ENCODE results near the gene TMBIM4.
A peak's percentile ranks its signal among the peaks of the same experiment; 100 is the strongest.
"Not testable (repeated sequence)": the region's sequence is repeated elsewhere in the genome, so short reads cannot be mapped to it uniquely, and the experiment has no call there.

TMBIM4 gene, protein sequence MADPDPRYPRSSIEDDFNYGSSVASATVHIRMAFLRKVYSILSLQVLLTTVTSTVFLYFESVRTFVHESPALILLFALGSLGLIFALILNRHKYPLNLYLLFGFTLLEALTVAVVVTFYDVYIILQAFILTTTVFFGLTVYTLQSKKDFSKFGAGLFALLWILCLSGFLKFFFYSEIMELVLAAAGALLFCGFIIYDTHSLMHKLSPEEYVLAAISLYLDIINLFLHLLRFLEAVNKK

DNA sequence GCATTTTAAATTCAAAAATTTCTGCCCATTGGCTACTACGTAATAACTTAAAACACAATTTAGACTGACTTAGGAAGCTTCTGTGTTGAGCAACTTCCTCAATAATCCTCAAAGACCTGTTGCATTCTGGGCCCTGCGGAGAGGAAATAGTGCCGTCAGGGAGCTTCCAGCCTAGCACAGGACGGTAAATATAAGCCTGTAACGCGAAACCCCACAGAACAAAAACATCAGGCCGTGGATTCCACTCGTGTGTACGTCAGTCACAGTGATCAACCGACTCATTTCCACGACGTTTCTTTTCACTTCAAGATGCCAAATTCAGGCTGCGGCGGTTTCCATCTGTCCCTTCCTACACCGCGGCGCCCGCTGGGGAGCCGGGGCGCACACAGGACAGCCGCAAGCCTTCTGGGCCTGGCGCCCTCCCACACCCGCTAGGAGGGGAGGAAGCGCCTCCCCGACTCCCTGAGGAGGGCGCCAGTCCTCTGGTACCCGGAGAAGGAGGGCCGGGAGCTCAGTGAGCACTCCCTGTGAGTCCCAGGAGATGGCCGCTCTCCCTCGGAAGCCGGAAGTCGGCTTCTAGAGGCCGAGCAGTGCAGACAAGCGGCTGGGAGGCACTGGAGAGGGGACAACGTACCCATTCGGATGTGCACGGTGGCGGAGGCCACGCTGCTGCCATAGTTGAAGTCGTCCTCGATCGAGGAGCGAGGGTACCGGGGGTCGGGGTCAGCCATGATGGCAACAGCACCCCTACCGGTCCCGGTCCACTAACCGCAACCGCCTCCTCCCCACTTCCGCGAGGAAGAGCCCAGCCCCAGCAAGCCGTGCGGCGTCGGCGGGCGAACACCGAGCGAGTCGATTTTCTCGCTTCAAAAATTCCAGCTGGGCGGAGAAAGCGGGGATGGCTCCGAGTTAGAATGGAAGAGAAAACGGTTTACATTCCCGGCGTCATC is at the start of gene TMBIM4:
Gene TMBIM4, minus strand, starts transcription at position 776 of the 950 bp plus-strand sequence. Its CDS starts 45 bp downstream, at position 731.
- peak; percentile 91 for DNase-seq

DNA sequence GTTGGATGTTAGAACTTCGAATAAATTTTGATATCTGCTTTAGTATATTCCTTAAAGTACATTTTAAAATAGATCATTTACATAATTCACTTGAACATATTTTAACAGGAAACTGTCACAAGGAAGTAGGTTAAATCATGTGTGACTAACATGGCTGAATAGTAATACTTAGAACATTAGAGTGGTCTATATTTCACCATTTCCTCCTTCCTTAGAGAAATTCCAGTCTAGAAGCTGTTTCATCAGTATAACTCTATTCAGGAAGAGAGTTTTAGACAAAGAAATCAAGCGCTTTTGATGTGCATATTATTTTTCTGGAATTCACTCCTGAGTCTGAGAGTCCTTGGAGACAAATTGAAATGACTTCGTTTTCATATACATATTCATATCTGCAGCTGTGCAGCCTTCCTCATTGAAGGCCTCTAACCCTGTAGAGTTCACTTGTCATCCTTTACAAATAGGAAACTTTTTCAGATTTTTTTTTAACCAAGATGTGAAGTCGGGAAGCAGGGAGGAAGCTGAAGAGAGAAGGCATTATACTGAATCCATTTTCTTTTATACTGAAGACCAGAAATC is 47.6 kb upstream of the TMBIM4 start:
- no peak for DNase-seq

DNA sequence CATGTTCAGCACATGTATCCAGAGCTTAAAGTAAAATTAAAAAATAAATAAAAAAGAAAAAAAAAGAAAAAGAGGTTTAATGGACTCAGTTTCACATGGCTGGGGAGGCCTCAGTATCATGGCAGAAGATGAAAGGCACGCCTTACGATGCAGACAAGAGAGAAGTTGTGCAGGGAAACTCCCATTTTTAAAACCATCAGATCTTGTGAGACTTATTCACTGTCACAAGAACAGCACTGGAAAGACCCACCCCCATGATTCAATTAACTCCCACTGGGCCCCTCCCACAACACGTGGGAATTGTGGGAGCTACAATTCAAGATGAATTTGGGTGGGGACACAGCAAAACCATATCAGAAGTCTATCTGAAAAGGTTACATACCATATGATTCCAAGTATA is 43.2 kb upstream of the TMBIM4 start:
- DNase-seq, result not testable (repeated sequence)

DNA sequence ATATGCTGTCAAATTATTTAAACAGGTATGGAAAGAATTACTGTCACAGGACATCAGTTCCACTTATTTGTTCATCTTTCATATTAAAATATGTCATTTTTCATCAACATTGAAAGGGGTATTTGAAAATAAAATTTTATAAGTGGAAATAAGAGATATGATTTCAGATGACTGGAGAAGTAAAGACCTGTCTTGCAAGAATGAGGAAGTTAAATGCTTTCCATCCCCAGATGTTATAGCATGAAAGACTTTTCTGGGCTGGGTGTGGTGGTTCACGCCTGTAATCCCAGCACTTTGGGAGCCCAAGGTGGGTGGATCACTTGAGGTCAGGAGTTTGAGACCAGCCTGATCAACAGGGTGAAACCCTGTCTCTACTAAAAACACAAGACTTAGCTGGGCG is 41.8 kb upstream of the TMBIM4 start:
- DNase-seq, result not testable (repeated sequence)

DNA sequence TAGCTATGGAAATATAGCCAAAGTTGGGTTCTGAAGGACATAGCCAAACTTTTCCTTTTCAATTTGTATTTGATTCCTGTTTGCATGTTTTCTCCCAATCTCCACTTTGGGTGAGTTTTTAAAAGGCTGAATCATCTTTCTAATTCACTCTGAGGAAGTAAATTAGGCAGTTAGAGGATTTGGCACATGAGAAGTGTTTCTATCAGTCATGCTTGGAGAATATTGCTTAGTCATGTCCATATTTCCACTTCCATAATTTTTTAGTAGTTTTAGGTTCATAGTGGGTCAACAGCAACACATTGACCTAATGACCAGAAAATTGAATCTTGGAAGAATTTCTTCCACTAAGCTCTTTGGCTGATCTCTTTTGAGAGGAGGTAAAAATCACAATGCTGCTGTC is 41.0 kb upstream of the TMBIM4 start:
- DNase-seq, result no peak

DNA sequence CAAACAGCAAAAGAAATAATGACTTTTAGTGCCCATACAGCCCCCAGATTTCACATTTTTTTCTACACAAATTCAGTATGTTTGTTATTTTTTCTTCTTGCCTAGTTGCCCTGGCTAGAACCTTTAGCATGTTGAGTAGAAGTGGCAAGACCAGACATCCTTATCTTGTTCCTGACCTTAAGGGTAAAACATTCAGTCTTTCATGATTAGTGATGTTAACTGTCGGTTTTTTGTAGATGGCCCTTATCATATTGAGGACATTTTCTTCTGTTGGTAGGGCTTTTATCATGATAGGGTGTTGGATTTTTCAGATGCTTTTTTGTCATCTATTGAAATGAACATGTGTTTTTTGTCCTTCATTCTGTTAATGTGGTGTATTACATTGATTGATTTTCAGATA is 36.3 kb upstream of the TMBIM4 start:
- no peak for DNase-seq

DNA sequence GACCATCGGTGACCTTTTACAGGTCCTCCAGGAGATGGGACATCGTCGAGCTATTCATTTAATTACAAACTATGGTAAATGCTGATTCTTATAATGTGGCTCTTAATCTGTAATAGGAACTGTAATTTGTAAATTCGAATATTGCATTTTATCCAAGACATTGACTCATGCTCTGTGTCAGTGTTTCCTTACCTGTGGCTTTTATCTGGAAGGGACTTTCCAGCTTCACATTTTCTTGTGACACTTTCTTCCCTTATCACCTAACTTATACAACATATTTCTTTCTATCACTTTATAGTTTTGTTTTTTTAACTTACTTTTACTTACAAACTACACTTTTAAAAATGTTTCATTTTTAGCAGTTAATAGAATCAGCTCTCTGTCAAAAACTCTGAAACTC is 34.0 kb upstream of the TMBIM4 start:
- no peak for DNase-seq

DNA sequence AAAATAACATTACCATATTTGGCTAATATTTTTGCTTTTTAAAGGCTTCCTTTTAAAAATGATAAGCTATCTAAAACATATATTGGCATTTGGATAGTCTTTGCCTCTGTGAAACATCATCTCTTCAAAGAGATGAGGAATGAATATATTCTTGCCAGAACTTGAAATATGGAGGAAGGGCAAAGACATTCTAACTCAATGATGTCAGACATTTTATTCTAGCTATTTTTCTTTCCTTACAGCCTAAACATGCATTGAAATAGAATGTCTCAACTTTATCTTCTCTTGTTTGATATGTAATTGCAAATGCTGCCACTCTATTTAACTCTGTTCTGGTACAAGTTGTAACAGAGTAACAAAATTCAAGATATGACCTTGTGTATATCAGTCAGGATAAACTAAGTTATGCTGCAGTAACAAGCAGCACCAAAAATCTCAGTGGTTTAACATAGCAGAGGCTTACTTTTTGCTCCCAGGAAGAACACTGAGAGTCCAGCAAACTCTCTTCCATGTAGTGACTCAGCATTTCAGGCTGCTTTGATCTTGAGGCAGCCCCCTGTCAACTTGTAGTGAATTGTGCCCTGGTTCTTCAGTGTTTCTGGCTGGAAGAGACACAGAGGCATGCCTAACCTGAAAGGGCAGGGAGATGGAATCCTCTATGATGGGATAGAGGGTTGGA is 30.2 kb upstream of the TMBIM4 start:
- no peak for DNase-seq

DNA sequence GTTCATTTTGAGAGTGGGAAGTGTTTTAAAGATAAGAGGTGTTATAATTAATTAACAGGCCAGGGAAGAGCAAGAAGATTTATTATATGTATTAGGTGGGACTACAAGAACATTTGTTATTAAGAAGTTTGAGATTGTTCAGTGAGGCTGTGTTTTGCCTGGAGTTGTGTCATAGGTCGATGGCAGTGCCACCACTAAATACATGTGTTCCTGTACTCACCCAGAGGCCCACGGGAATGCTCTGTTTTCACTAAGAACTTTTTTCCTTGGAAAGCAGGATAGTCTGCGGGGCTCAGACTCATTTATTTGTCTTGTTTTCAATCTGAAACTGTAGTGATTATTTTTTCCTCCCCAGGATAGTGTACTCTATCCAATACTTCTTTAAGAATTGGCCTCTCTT is 29.3 kb upstream of the TMBIM4 start:
- no peak for DNase-seq

DNA sequence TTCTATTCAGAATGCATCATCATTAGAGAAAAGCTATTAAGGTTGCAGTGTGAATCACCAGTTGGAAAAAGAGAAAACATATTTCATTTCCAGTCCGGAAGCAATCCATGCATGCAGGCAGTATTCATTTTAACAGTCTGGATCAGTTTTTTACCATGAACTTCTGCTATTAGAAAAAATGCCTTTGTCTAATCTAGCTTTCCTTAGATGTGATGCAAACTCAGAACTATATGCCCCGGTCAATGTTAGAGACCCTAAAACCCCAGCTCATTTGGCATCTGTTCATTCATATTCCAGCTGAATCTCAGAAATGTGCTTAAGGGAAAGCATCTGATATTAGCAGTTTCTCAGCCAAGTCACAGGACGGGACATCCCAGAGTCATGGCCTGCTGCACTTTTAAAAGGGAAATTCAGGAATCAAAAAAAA is 27.7 kb upstream of the TMBIM4 start:
- no peak for DNase-seq

DNA sequence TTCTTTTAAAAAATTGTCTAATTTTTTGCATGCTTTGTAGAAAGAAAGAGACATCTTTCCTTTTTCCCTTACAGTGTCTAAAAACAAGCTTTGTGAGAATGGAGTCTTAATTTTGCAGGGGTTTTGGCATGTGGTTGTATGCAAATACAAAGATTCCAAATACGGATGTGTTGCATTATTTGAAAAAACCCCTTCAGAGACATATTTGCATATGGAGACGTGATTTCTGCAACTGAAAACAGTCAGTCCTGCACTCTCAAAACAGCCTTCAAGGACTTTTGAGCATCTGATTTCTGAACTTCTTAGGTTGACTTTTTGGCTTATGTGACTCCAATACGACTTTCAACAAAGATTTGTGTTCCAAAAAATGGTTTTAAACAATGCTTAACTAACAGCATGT is 27.0 kb upstream of the TMBIM4 start:
- no peak for DNase-seq

DNA sequence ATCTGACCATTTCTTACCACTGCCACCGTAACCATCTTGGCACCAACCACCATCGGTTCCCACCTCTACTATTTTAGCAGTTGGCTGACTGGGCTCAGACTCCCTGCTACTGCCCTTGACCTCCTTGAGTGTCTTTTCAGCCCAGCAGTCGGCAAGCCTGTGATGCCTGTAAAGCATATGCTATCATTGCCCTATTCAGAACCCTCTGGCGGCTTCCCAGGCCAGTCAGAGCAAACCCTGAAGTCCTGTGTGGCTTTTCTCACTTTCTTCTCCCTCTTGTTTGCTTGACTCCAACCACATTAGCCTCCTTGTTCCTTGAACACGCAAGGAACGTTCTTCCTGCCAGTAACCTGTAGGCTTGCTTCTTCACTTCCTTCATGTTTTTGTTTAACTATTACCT is 25.4 kb upstream of the TMBIM4 start:
- DNase-seq, result no peak

DNA sequence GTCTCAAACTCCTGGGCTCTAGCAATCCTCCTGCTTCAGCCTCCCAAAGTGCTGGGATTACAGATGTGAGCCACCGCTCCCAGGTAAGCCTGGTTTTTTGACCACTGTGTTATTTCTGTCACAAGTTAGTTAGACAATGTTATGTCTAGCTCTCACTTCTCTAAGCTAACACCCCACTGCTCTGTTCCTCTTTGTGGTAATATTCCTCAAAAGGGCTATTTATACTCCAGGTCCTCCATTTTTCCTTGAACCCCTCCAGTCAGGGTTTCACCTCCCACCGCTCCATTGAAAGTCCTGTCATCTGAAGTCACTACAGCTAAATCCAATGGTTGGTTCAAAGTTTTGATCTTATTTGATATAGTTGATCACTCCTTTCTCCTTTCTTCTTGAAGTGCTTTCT is 24.3 kb upstream of the TMBIM4 start:
- DNase-seq, result no peak

DNA sequence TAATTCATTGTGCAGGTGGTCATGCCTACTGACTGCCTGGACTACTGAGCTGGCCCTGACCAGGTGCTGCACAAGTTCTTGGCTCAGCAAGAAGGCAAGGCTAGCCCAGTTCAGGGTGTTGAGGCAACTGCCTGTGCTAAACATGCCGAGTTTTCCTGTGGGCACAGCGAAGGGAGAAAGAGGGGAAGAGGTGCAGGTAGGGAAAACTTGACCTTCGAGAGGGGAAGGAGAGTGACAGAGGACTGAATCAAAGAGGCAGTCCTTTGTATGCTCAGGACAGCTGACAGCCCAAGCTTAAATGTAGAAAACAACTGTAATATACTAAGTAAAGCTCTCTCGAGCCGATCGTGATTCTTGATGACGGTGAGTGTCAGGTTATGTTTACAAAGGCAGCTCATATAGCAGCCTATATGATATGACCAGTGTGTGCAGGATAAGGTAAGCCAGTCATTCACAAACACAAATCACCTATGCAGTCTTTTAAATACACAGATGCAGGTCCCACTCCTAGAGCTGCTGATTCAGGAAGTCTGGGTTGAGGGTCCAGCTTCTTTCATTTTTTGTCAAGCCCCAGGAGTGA is 21.8 kb upstream of the TMBIM4 start:
- DNase-seq, result no peak

DNA sequence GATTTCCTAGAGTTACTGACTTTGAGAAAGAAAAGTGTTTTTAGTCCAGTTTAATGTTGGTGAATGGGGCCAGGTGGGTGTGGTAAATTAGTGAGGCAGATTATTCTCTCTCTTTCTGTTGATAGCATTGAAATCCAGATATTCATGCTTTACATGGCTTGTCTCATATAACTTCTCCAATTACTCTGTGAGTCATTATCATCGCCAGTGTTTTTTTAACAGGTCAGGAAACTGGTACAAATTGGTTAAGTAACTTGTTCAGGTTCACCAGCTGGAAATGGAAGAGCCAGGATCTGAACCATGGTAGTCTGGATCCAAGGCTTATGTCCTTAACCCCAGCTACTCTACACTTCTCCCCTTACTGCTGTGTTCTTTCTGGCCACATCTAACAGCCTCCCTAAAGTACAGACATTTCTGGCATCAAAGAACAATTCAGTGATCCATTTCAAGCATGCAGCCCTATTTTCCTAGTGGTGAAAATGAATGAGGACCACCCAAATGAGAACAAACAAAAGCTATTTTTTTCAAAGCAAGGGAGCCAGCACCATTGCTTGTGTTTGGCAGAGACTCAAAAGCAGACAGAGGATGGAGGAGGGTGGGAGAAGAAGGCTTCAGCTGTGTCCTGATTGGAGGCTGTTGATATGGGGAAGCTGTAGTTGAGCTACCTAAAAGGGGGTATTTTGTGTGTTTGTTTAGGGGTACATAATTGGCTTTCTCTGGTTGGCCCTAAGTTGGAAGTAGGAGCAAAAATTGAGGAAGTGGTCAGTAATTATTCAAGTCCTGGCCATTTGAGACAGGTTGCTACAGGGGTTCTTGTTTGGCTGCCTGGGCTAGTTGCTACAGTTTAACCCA is 20.9 kb upstream of the TMBIM4 start:
- DNase-seq, result no peak

DNA sequence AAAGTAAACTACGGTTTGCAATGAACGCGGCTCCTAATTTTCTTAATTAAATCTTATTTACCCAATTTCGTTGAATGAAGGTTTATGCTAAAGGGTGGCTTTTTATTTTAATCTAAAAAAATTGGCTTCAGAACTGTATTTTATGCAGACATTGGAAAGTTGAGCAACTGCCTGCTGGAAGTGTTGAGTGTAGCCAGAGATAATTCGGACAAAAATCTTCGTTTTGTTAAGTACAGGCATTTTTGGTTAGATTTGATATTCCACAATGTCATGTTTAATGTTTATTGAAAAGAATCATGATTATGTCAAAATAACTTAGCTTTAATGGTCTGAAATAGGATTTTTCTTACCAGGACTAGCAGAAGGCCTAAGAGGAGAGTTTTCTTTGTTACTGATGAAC is 20.1 kb upstream of the TMBIM4 start:
- no peak for DNase-seq

DNA sequence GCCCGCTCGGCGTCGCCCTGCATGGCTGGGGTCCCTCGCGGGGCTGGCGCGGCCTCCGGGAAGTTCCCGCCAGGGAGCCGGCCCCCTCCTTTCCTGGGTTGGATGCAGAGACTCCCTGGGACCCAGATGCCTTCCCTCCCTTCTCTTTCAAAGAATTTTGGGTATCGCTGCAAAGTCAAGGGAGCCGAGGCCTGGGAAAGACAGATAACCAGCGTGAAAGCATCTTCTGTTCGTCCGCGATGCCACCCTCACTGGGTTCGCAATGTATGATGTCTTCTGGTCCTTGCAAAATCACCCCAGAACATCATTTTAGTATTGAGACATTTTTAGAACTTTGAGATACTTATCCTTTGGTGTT is 19.7 kb upstream of the TMBIM4 start:
- DNase-seq, result no peak

DNA sequence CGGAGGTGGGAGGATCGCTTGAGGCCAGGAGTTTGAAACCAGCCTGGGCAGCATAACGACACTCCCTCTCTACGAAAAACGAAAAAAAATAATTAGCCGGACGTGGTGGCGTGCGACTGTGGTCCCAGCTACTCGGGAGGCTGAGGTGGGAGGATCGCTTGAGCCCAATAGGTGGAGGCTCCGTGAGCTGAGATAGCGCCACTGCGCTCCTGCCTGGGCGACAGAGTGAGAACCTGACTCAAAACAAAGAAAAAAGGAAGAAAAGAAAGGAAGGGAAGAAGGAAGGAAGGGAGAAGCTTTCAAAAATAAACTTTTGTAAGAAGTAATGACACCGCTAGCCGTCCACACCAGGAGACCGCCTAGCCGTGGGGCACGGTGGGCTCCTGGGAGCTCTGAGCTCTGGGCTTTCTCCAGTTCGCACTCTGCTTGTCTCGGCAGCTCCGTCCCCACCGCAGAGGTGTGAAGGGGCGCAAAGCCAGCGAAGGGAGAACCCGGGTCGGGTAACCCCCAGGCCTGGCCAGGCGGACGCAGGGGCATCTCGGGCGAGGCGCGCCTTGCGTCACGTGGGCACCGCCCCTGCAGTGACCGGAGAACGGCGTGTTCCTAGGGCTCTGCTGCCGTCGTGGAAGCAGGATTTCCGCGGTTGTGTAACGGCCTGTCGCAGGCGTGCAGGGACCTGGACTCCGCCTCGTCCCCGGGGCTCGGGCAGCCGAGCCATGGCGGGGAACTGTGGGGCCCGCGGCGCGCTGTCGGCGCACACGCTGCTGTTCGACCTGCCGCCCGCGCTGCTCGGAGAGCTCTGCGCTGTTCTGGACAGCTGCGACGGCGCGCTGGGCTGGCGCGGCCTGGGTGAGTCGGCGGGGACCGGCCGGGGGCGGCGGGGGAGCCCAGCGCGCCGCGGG is 19.0 kb upstream of the TMBIM4 start, which contains the start of gene IRAK3:
Gene IRAK3, plus strand, starts transcription at position 631 of the 902 bp plus-strand sequence. Its CDS starts 86 bp downstream, at position 717.
- peak; percentile 4 for DNase-seq

DNA sequence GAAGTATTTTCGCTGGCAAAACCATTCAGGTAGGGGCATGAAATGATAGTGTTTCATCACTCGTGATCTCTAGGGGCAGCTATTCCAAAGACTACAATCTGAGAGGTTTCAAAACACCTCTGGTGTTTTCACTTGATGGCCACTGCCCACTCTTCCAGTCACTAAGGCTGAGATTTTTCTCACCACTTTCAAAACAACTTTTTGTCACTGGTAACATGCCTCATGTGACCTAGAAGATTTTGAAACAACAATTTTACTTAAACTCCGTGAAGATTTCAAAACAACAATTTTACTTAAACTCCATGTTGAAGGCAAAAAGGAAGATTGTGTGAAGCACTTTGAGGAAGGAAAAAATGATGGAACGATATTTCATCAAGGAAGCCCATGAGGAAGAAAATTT is 18.0 kb upstream of the TMBIM4 start:
- DNase-seq, result no peak

DNA sequence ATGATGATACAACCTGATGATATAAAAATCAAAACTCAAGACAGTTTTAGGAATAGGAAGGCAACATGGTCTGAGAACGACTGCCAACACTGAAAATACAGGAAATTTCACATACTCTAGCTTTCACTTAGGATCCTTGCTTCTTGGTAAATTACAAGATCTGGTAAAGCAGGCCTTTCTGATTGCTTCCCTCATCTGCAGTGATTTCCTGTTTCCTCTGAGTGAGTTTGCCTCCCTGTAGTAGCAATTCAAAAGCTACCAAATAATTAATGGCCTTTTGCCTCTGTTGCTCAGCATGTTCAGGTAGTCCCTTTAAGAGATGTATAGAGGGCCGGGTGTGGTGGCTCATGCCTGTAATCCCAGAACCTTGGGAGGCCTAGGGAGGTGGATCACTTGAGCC is 17.2 kb upstream of the TMBIM4 start:
- no peak for DNase-seq

DNA sequence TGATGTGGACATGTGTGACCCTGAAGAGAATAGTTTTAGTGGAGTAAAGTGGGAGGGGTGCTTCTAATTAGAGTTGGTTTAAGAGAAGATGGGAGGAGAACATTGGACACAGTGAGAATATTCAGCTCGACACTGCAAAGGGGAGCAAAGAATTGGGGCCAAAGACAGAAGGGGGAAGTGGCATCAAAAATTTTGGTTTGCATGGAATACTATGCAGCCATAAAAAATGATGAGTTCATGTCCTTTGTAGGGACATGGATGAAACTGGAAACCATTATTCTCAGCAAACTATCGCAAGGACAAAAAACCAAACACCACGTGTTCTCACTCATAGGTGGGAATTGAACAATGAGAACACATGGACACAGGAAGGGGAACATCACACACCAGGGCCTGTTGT is 15.0 kb upstream of the TMBIM4 start:
- not testable (repeated sequence) for DNase-seq
